GM23248 (cell line): Measurements from ENCODE around the gene POLR2J3. TPM values are rescaled to one million over a fixed set of nuclear protein-coding genes. Genes with fewer than 3 reads are reported as not detected.
A peak's percentile ranks its signal among the peaks of the same experiment; 100 is the strongest.
"Not testable (repeated sequence)": the region's sequence is repeated elsewhere in the genome, so short reads cannot be mapped to it uniquely, and the experiment has no call there.

Experiments used
- DNase-seq: peaks from one replicate; pipeline ENCODE4 v3.0.0-alpha.2; 2015
- H2AFZ ChIP-seq: fragments of 200-600 bp; sonication (generic); 2 replicates; pipeline ENCODE4 v1.6.1; 2016; ENCODE audit warnings: antibody characterized with exemption
- H3F3A ChIP-seq: fragments of 200-600 bp; sonication (generic); 2 replicates; pipeline ENCODE4 v1.6.1; 2016; ENCODE audit warnings: mild to moderate bottlenecking, antibody characterized with exemption, mixed run types; ENCODE audit not compliant: insufficient read depth
- H3K27ac ChIP-seq: fragments of 200-600 bp; sonication (generic); 2 replicates; pipeline ENCODE4 v1.5.1; 2016; ENCODE audit warnings: mild to moderate bottlenecking
- H3K27me3 ChIP-seq: fragments of 200-600 bp; sonication (generic); replicated peaks from 2 replicates; pipeline ENCODE4 v1.6.1; 2016; ENCODE audit warnings: mild to moderate bottlenecking; ENCODE audit not compliant: insufficient read depth
- H3K36me3 ChIP-seq: fragments of 200-600 bp; sonication (generic); 2 replicates; pipeline ENCODE4 v1.6.1; 2016; ENCODE audit warnings: low read depth, mild to moderate bottlenecking
- H3K4me1 ChIP-seq: fragments of 200-600 bp; sonication (generic); 2 replicates; pipeline ENCODE4 v1.6.1; 2016; ENCODE audit warnings: mild to moderate bottlenecking; ENCODE audit not compliant: insufficient read depth
- H3K4me2 ChIP-seq: fragments of 200-600 bp; sonication (generic); one replicate; pipeline ENCODE4 v1.6.1; 2016; ENCODE audit warnings: mild to moderate bottlenecking; ENCODE audit not compliant: unreplicated experiment
- H3K4me3 ChIP-seq: fragments of 200-600 bp; sonication (generic); 2 replicates; pipeline ENCODE4 v1.5.1; 2016; ENCODE audit warnings: mild to moderate bottlenecking
- H3K79me2 ChIP-seq: fragments of 200-600 bp; sonication (generic); 2 replicates; pipeline ENCODE4 v1.6.1; 2016; ENCODE audit warnings: mild to moderate bottlenecking; ENCODE audit not compliant: insufficient read depth
- H3K9ac ChIP-seq: fragments of 200-600 bp; sonication (generic); 2 replicates; pipeline ENCODE4 v1.6.1; 2016; ENCODE audit warnings: mild to moderate bottlenecking
- H3K9me2 ChIP-seq: fragments of 200-600 bp; sonication (generic); 2 replicates; pipeline ENCODE4 v1.6.1; 2016; ENCODE audit warnings: mixed run types, mild to moderate bottlenecking, moderate library complexity; ENCODE audit not compliant: insufficient read depth
- H3K9me3 ChIP-seq: fragments of 200-600 bp; sonication (generic); one replicate; pipeline ENCODE4 v1.6.1; 2017; ENCODE audit warnings: low read depth
- H4K20me1 ChIP-seq: fragments of 200-600 bp; sonication (generic); 2 replicates; pipeline ENCODE4 v1.6.0; 2016; ENCODE audit not compliant: insufficient read depth
- WGBS, 2 experiments: methylation state at CpG; one replicate each; pipeline ENCODE4 v1.1.6; 2015 to 2017; ENCODE audit warnings: low lambda C conversion rate in 2 of 2, low coverage in 1 of 2; ENCODE audit errors: missing lambda C conversion rate in 2 of 2; 5-methylcytosine and 5-hydroxymethylcytosine counted together
- in situ Hi-C: fragments of 300-500 bp; cut with MboI; formaldehyde crosslinking; loops from 2 replicates; pipeline ENCODE4 v1.15.0; 2020
- polyA plus RNA-seq: library from polyadenylated mRNA; unstranded; fragments of >200 nt; fragmentation: Nextera tagmentation; extraction: Ambion mirVana; gene quantifications from 2 replicates; pipeline ENCODE4 v1.2.1, GENCODE V29; 2016
- total RNA-seq: library from RNA; depleted of rRNA; stranded (reverse); fragments of >200 nt; shearing (Covaris generic); gene quantifications from 2 replicates; pipeline ENCODE4 v1.2.3, GENCODE V29; 2014; rRNA removed

The POLR2J3 gene
- total and polyA plus RNA-seq, 2 experiments from 2014 or later: 2.9 to 69.8 TPM

DNA sequence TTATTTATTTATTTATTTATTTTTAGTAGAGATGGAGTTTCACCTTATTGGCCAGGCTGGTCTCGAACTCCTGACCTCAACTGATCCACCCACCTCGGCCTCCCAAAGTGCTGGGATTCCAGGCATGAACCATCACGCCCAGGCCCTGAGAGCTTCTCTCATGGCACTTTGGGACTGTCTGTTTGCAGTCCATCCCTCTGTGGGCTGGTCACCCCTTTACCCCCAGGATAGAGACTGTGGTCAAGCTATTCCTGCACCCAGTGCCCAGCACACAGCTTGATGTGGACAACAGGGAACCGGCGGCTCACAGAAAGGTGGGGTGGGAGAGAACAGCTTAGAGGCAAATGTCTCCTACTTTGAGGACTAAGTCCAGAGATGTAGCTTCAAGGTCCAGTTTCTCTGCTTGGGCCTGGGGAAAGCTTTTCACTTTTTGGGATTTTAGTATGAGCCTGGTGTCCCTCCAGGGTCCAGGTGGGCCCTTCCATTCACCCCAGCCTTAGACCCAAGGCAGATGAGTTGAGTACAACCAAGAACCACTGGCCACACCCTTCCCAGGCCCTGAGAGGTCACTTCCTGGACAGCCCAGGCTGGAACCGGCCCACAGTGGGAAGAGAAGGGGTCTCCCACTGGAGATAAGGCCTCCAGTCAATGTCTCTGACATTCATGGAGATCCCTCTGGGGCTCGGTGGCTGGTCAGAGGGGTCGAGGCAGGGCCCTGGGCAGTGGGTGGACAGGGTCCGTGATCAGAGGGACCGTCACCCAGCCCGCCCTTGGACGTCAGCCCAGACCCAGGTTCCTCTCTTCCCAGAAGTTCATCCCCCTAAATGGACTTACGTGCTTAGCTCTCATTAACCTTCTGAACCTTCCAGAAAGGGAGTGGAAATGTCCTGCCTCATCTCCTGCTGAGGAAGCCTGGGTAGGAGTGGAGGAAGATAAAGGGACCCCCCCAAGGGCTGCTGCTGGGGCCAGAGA is 44.3 kb downstream of the POLR2J3 start:
- H3K4me1 ChIP-seq, H2AFZ ChIP-seq, H3K9ac ChIP-seq, H3K4me2 ChIP-seq, H3K27me3 ChIP-seq, H3K9me3 ChIP-seq, H3K79me2 ChIP-seq, H3F3A ChIP-seq, H3K36me3 ChIP-seq, H3K27ac ChIP-seq, H3K9me2 ChIP-seq, H4K20me1 ChIP-seq, H3K4me3 ChIP-seq, in situ Hi-C loops, DNase-seq: not testable (repeated sequence)
- 87 to 100% methylated on average over 2 to 5 of the region's 13 CpGs for WGBS, 2 experiments

DNA sequence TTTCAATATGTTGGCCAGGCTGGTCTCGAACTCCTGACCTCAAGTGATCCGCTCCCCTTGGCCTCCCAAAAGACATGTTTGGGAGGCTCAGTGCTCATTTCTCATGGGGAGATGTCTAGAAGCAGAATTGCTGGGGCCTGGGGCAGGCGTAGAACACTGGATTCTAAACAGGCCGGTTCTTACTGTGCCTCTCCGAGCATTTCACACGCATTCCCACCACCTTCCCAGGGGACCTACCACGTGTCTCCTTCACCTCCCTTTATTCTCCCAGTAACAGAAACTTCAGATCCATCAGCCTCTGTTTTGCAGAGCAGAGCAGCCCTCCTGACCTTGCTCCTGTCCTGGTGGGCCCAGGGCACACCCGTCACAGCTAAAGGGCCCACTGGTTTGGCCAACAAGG is 45.2 kb downstream of the POLR2J3 start:
- H2AFZ ChIP-seq, H3F3A ChIP-seq, in situ Hi-C loops, H3K4me3 ChIP-seq, H3K9me2 ChIP-seq, H3K9ac ChIP-seq, DNase-seq, H3K36me3 ChIP-seq, H3K9me3 ChIP-seq, H3K4me2 ChIP-seq, H4K20me1 ChIP-seq, H3K27ac ChIP-seq, H3K4me1 ChIP-seq, H3K79me2 ChIP-seq, H3K27me3 ChIP-seq: not testable (repeated sequence)
- WGBS, 2 experiments: 44 to 50% methylated on average over 1 of the region's 8 CpGs

DNA sequence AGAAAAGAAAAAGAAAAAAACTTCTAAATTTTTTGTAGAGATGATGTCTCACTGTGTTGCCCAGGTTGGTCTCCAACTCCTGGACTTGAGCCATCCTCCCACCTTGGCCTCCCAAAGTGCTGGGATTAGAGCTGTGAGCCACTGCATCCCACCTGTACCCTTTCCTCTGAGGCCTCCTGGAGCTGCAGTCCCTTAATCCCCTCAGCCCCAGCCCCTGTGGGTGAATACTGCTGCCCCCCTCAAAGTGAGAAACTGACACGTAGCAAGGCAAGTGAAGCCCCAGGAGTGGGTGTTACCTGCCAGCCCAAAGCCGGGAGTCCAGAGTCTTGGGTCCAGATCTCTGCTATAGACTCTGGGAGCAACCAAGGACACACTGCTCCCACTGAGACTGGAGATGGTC is 47.6 kb downstream of the POLR2J3 start:
- H2AFZ ChIP-seq, DNase-seq: not testable (repeated sequence)

DNA sequence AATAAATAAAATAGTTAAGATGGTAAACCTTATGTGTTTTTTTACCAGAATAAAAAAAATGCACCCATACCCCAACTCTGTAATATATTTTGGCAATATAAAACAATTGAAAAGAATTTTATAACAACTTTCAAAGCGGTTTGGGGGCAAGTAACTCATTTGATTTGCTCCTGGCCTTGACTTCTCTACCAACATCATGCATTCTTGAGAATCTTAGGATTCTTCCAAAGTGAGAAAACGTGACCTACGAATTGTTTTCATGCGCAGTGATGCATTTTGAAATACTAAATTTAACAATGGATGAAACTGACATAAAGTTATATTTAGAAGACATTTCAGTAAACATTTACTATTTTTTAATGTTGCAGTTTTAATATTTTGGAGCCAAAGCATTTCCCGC is 51.6 kb downstream of the POLR2J3 start:
- H3K4me3 ChIP-seq, DNase-seq, H3K4me2 ChIP-seq, in situ Hi-C loops, H4K20me1 ChIP-seq, H3K27ac ChIP-seq, H3K27me3 ChIP-seq, H3K9ac ChIP-seq, H3K36me3 ChIP-seq, H3K79me2 ChIP-seq, H3K9me3 ChIP-seq, H3K9me2 ChIP-seq, H3K4me1 ChIP-seq, H2AFZ ChIP-seq, H3F3A ChIP-seq: not testable (repeated sequence)
- WGBS, 2 experiments: 63 to 66% methylated on average over 4 of the region's 5 CpGs

More for the DNA sequence above, 47.6 kb downstream of the POLR2J3 start:
- H3K9ac ChIP-seq, H3F3A ChIP-seq, H3K4me3 ChIP-seq, in situ Hi-C loops, H3K4me2 ChIP-seq, H3K79me2 ChIP-seq, H3K36me3 ChIP-seq, H3K27me3 ChIP-seq, H3K9me3 ChIP-seq, H3K4me1 ChIP-seq, H3K9me2 ChIP-seq, H3K27ac ChIP-seq, H4K20me1 ChIP-seq: not testable (repeated sequence)
- 57% methylated on average over 1 of the region's 2 CpGs; no CpG with 5 or more reads in 1 of the 2 experiments for WGBS, 2 experiments

DNA sequence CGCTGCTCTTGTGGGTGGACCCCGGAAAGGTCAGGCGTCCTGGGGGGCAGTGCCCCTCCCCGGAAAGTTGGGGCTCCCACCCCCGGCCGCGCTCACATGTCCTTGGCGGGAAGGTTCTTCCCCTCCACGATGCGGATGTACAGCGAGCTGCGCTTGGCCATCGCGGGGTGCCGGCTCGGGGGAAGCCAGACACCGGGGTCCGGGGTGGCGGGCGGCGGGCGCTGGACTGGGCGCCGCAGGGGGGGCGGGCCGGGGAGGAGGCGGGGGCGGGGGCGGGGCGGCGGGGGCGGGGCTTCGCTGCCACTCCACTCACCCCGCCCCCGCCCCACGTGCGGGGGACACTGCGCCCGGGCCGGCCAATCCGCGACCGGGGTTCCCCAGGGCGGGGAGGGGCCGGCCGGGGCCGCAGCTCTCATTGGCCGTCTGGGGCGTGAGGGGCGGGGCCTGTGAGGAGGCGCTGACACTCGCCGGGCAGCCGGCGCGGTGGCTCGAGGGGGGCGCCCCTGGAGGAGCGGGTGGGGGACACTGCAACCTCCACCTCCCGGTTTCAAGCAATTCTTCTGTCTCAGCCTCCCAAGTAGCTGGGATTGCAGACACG is 54.7 kb downstream of the POLR2J3 start, which contains the start of gene RASA4B:
Gene RASA4B, minus strand, starts transcription at position 228 of the 598 bp plus-strand sequence. Its CDS starts 67 bp downstream, at position 161.
- DNase-seq: peak; percentile 1

More for the DNA sequence above, 54.7 kb downstream of the POLR2J3 start, which contains the start of gene RASA4B:
- H3K9me3 ChIP-seq, H3K27ac ChIP-seq, H3K9me2 ChIP-seq, H4K20me1 ChIP-seq, H3K79me2 ChIP-seq, H2AFZ ChIP-seq, H3K9ac ChIP-seq, H3K4me1 ChIP-seq, in situ Hi-C loops, H3K27me3 ChIP-seq, H3K36me3 ChIP-seq, H3K4me3 ChIP-seq, H3K4me2 ChIP-seq, H3F3A ChIP-seq: not testable (repeated sequence)
- WGBS, 2 experiments: no CpG with 5 or more reads among the region's 61 CpGs

Other genes with a start within 250 kb of the POLR2J3 start
- gene SPDYE6, start 216.1 kb downstream of the POLR2J3 start, total RNA-seq: not detected in 2 replicates
- 0.19 TPM in 1 of 2 replicates, not detected in the other for gene SPDYE6, start 216.1 kb downstream of the POLR2J3 start, polyA plus RNA-seq
- gene PRKRIP1, start 176.2 kb downstream of the POLR2J3 start, total RNA-seq: 14.8 and 17.3 TPM in 2 replicates
- gene PRKRIP1, start 176.2 kb downstream of the POLR2J3 start, polyA plus RNA-seq: 19.1 and 20.3 TPM in 2 replicates
- gene ORAI2, start 139.0 kb downstream of the POLR2J3 start, total RNA-seq: 42.2 and 47.6 TPM in 2 replicates
- gene ORAI2, start 139.0 kb downstream of the POLR2J3 start, polyA plus RNA-seq: 30.3 and 32.6 TPM in 2 replicates
- 16.3 and 17.8 TPM in 2 replicates for gene ALKBH4, start 107.7 kb downstream of the POLR2J3 start, total RNA-seq
- gene ALKBH4, start 107.7 kb downstream of the POLR2J3 start, polyA plus RNA-seq: 11.8 and 13.9 TPM in 2 replicates
- gene LRWD1, start 107.6 kb downstream of the POLR2J3 start, total RNA-seq: 18.3 and 21.8 TPM in 2 replicates
- gene LRWD1, start 107.6 kb downstream of the POLR2J3 start, polyA plus RNA-seq: 15.3 and 16.2 TPM in 2 replicates
- 11.3 and 15.5 TPM in 2 replicates for gene POLR2J, start 93.7 kb downstream of the POLR2J3 start, total RNA-seq
- 75.4 and 77.7 TPM in 2 replicates for gene POLR2J, start 93.7 kb downstream of the POLR2J3 start, polyA plus RNA-seq
- 0.13 and 1.1 TPM in 2 replicates for gene RASA4B, start 54.8 kb downstream of the POLR2J3 start, total RNA-seq
- 0.72 and 1.0 TPM in 2 replicates for gene RASA4B, start 54.8 kb downstream of the POLR2J3 start, polyA plus RNA-seq
- 1.6 TPM in 1 of 2 replicates, not detected in the other for gene UPK3BL2, start 28.9 kb downstream of the POLR2J3 start, total RNA-seq
- gene UPK3BL2, start 28.9 kb downstream of the POLR2J3 start, polyA plus RNA-seq: 0.39 and 0.83 TPM in 2 replicates
- not detected in 2 replicates for gene SPDYE2, start 21.4 kb downstream of the POLR2J3 start, total RNA-seq
- 0.20 and 0.59 TPM in 2 replicates for gene SPDYE2, start 21.4 kb downstream of the POLR2J3 start, polyA plus RNA-seq
- gene RASA4, start 44.2 kb upstream of the POLR2J3 start, total RNA-seq: 1.7 and 8.9 TPM in 2 replicates
- 1.2 and 2.3 TPM in 2 replicates for gene RASA4, start 44.2 kb upstream of the POLR2J3 start, polyA plus RNA-seq
- gene UPK3BL1, start 70.2 kb upstream of the POLR2J3 start, total RNA-seq: 10.8 and 13.3 TPM in 2 replicates
- 7.8 and 9.5 TPM in 2 replicates for gene UPK3BL1, start 70.2 kb upstream of the POLR2J3 start, polyA plus RNA-seq
- gene SPDYE2B, start 77.7 kb upstream of the POLR2J3 start, total RNA-seq: not detected in 2 replicates
- 0.20 TPM in 1 of 2 replicates, not detected in the other for gene SPDYE2B, start 77.7 kb upstream of the POLR2J3 start, polyA plus RNA-seq
- 0.43 and 0.51 TPM in 2 replicates for gene POLR2J2, start 99.1 kb upstream of the POLR2J3 start, total RNA-seq
- 1.1 and 2.0 TPM in 2 replicates for gene POLR2J2, start 99.1 kb upstream of the POLR2J3 start, polyA plus RNA-seq
- gene FAM185A, start 176.4 kb upstream of the POLR2J3 start, total RNA-seq: 2.9 and 10.7 TPM in 2 replicates
- 3.7 and 5.0 TPM in 2 replicates for gene FAM185A, start 176.4 kb upstream of the POLR2J3 start, polyA plus RNA-seq